ENCODE data around the gene PER2. TPM values are rescaled to one million over a fixed set of nuclear protein-coding genes. Genes with fewer than 3 reads are reported as not detected.
A peak's percentile ranks its signal among the peaks of the same experiment; 100 is the strongest.
"Not testable (repeated sequence)": the region's sequence is repeated elsewhere in the genome, so short reads cannot be mapped to it uniquely, and the experiment has no call there.

Gene PER2
- total and polyA plus RNA-seq, 4 donors, result 5.5 to 9.9 (median 9.3) TPM

- Histone ChIP-seq H3K27me3 (ENCODE audit: control insufficient read depth, insufficient read depth, low read length) (no peaks in the 10 kb centered on the region), H3K4me3 (ENCODE audit: low read depth, low read length) (no peak overlapping the region), H3K4me1 (ENCODE audit: control insufficient read depth, insufficient read depth, low read length) (peaks cover 5% of the 10 kb centered on the region), H3K9me3 (ENCODE audit: control insufficient read depth, insufficient read depth, low read length) (no peaks in the 10 kb centered on the region), H3K27ac (ENCODE audit: low read depth, low read length) (no peak overlapping the region), H3K36me3 (ENCODE audit: control insufficient read depth, insufficient read depth, low read length) (peaks cover 34% of the 10 kb centered on the region)
- DNase-seq (ENCODE audit: low read depth in 4 of 6, low spot score in 6 of 6), result no peak
- 96% methylated on average over 11 of the region's 12 CpGs for WGBS (ENCODE audit: insufficient coverage)
These were observed 38.5 kb upstream of the PER2 start for GRCh38 chr2:238326801-238327365.

- no peaks in the 10 kb centered on the region for H3K9me3 ChIP-seq (ENCODE audit: control insufficient read depth, insufficient read depth, low read length)
- DNase-seq (ENCODE audit: low read depth in 4 of 6, low spot score in 6 of 6), result no peak
- no peak overlapping the region for H3K27ac ChIP-seq (ENCODE audit: low read depth, low read length)
- H3K4me1 ChIP-seq (ENCODE audit: control insufficient read depth, insufficient read depth, low read length), result peaks cover 16% of the 10 kb centered on the region
- H3K4me3 ChIP-seq (ENCODE audit: low read depth, low read length), result no peak overlapping the region
- H3K27me3 ChIP-seq (ENCODE audit: control insufficient read depth, insufficient read depth, low read length), result no peaks in the 10 kb centered on the region
- 88% methylated on average over 9 of the region's 9 CpGs for WGBS (ENCODE audit: insufficient coverage)
- H3K36me3 ChIP-seq (ENCODE audit: control insufficient read depth, insufficient read depth, low read length), result peaks cover 31% of the 10 kb centered on the region
These were observed 37.3 kb upstream of the PER2 start for GRCh38 chr2:238325694-238326093.

GRCh38 chr2:238324248-238324647 lies 35.8 kb upstream of the PER2 start:
- H3K9me3 ChIP-seq (ENCODE audit: control insufficient read depth, insufficient read depth, low read length); H3K27me3 ChIP-seq (ENCODE audit: control insufficient read depth, insufficient read depth, low read length); H3K4me3 ChIP-seq (ENCODE audit: low read depth, low read length); DNase-seq (ENCODE audit: low read depth in 4 of 6, low spot score in 6 of 6); H3K27ac ChIP-seq (ENCODE audit: low read depth, low read length): not testable (repeated sequence)
- H3K4me1 ChIP-seq (ENCODE audit: control insufficient read depth, insufficient read depth, low read length), result peaks cover 21% of the 10 kb centered on the region
- peaks cover 26% of the 10 kb centered on the region for H3K36me3 ChIP-seq (ENCODE audit: control insufficient read depth, insufficient read depth, low read length)
- 98% methylated on average over 6 of the region's 7 CpGs for WGBS (ENCODE audit: insufficient coverage)

GRCh38 chr2:238322001-238322411 lies 33.6 kb upstream of the PER2 start:
- Histone ChIP-seq H3K4me1 (ENCODE audit: control insufficient read depth, insufficient read depth, low read length) (peaks cover 21% of the 10 kb centered on the region), H3K27me3 (ENCODE audit: control insufficient read depth, insufficient read depth, low read length) (no peaks in the 10 kb centered on the region), H3K4me3 (ENCODE audit: low read depth, low read length) (no peak overlapping the region), H3K27ac (ENCODE audit: low read depth, low read length) (no peak overlapping the region), H3K36me3 (ENCODE audit: control insufficient read depth, insufficient read depth, low read length) (peaks cover 16% of the 10 kb centered on the region), H3K9me3 (ENCODE audit: control insufficient read depth, insufficient read depth, low read length) (no peaks in the 10 kb centered on the region)
- DNase-seq (ENCODE audit: low read depth in 4 of 6, low spot score in 6 of 6), result no peak
- 73% methylated on average over 7 of the region's 10 CpGs for WGBS (ENCODE audit: insufficient coverage)

GRCh38 chr2:238321467-238321866 lies 33.1 kb upstream of the PER2 start:
- H3K9me3 ChIP-seq (ENCODE audit: control insufficient read depth, insufficient read depth, low read length), result no peaks in the 10 kb centered on the region
- no peak for DNase-seq (ENCODE audit: low read depth in 4 of 6, low spot score in 6 of 6)
- 50% methylated on average over 8 of the region's 9 CpGs for whole genome bisulfite sequencing (ENCODE audit: insufficient coverage)
- H3K27me3 ChIP-seq (ENCODE audit: control insufficient read depth, insufficient read depth, low read length), result no peaks in the 10 kb centered on the region
- H3K36me3 ChIP-seq (ENCODE audit: control insufficient read depth, insufficient read depth, low read length), result peaks cover 12% of the 10 kb centered on the region
- H3K4me3 ChIP-seq (ENCODE audit: low read depth, low read length), result peak overlapping the region; percentile 54
- H3K27ac ChIP-seq (ENCODE audit: low read depth, low read length), result no peak overlapping the region
- peaks cover 21% of the 10 kb centered on the region for H3K4me1 ChIP-seq (ENCODE audit: control insufficient read depth, insufficient read depth, low read length)

GRCh38 chr2:238320648-238321281 lies 32.4 kb upstream of the PER2 start:
- peaks cover 21% of the 10 kb centered on the region for H3K4me1 ChIP-seq (ENCODE audit: control insufficient read depth, insufficient read depth, low read length)
- H3K9me3 ChIP-seq (ENCODE audit: control insufficient read depth, insufficient read depth, low read length), result no peaks in the 10 kb centered on the region
- under 1% methylated on average over 63 of the region's 65 CpGs for WGBS (ENCODE audit: insufficient coverage)
- no peaks in the 10 kb centered on the region for H3K27me3 ChIP-seq (ENCODE audit: control insufficient read depth, insufficient read depth, low read length)
- no peak overlapping the region for H3K27ac ChIP-seq (ENCODE audit: low read depth, low read length)
- peak overlapping the region; percentile 54 for H3K4me3 ChIP-seq (ENCODE audit: low read depth, low read length)
- peak in 1 of 6 donors; percentile 8 for DNase-seq (ENCODE audit: low read depth in 4 of 6, low spot score in 6 of 6)
- H3K36me3 ChIP-seq (ENCODE audit: control insufficient read depth, insufficient read depth, low read length), result peaks cover 6% of the 10 kb centered on the region

- H3K36me3 ChIP-seq (ENCODE audit: control insufficient read depth, insufficient read depth, low read length), result peaks cover 5% of the 10 kb centered on the region
- peak; percentile 70 to 98 (median 90) for DNase-seq (ENCODE audit: low read depth in 4 of 6, low spot score in 6 of 6)
- H3K27ac ChIP-seq (ENCODE audit: low read depth, low read length), result no peak within 1 kb of the TSS
- peaks cover 21% of the 10 kb centered on the region for H3K4me1 ChIP-seq (ENCODE audit: control insufficient read depth, insufficient read depth, low read length)
- peak within 1 kb of the TSS; percentile 54 for H3K4me3 ChIP-seq (ENCODE audit: low read depth, low read length)
- H3K9me3 ChIP-seq (ENCODE audit: control insufficient read depth, insufficient read depth, low read length), result no peaks in the 10 kb centered on the region
- WGBS (ENCODE audit: insufficient coverage), result under 1% methylated on average over 58 of the region's 58 CpGs
- H3K27me3 ChIP-seq (ENCODE audit: control insufficient read depth, insufficient read depth, low read length), result no peaks in the 10 kb centered on the region
These were observed 31.8 kb upstream of the PER2 start, which contains the start of gene TRAF3IP1 for GRCh38 chr2:238320246-238320647. Gene TRAF3IP1 (plus strand): TSS chr2:238320518. CDS start chr2:238320663, 145 bp downstream.

GRCh38 chr2:238315031-238315595 lies 26.7 kb upstream of the PER2 start:
- Histone ChIP-seq H3K9me3 (ENCODE audit: control insufficient read depth, insufficient read depth, low read length) (no peaks in the 10 kb centered on the region), H3K27ac (ENCODE audit: low read depth, low read length) (no peak overlapping the region), H3K4me1 (ENCODE audit: control insufficient read depth, insufficient read depth, low read length) (peaks cover 6% of the 10 kb centered on the region), H3K4me3 (ENCODE audit: low read depth, low read length) (no peak overlapping the region), H3K36me3 (ENCODE audit: control insufficient read depth, insufficient read depth, low read length) (no peaks in the 10 kb centered on the region), H3K27me3 (ENCODE audit: control insufficient read depth, insufficient read depth, low read length) (no peaks in the 10 kb centered on the region)
- 93% methylated on average over 12 of the region's 13 CpGs for WGBS (ENCODE audit: insufficient coverage)
- DNase-seq (ENCODE audit: low read depth in 4 of 6, low spot score in 6 of 6), result no peak

GRCh38 chr2:238314576-238314975 lies 26.2 kb upstream of the PER2 start:
- WGBS (ENCODE audit: insufficient coverage), result 93% methylated on average over 8 of the region's 8 CpGs

GRCh38 chr2:238313991-238314350 lies 25.6 kb upstream of the PER2 start:
- H3K27me3 ChIP-seq (ENCODE audit: control insufficient read depth, insufficient read depth, low read length), result no peaks in the 10 kb centered on the region
- no CpG with 5 or more reads among the region's 2 CpGs for WGBS (ENCODE audit: insufficient coverage)
- H3K36me3 ChIP-seq (ENCODE audit: control insufficient read depth, insufficient read depth, low read length), result no peaks in the 10 kb centered on the region
- H3K4me3 ChIP-seq (ENCODE audit: low read depth, low read length), result no peak overlapping the region
- no peak overlapping the region for H3K27ac ChIP-seq (ENCODE audit: low read depth, low read length)
- no peak for DNase-seq (ENCODE audit: low read depth in 4 of 6, low spot score in 6 of 6)
- H3K4me1 ChIP-seq (ENCODE audit: control insufficient read depth, insufficient read depth, low read length), result no peaks in the 10 kb centered on the region
- no peaks in the 10 kb centered on the region for H3K9me3 ChIP-seq (ENCODE audit: control insufficient read depth, insufficient read depth, low read length)

More at GRCh38 chr2:238314576-238314975, 26.2 kb upstream of the PER2 start:
- DNase-seq (ENCODE audit: low read depth in 4 of 6, low spot score in 6 of 6), result no peak
- Histone ChIP-seq H3K27ac (ENCODE audit: low read depth, low read length) (no peak overlapping the region), H3K4me3 (ENCODE audit: low read depth, low read length) (no peak overlapping the region), H3K4me1 (ENCODE audit: control insufficient read depth, insufficient read depth, low read length) (peaks cover 2% of the 10 kb centered on the region), H3K9me3 (ENCODE audit: control insufficient read depth, insufficient read depth, low read length) (no peaks in the 10 kb centered on the region), H3K36me3 (ENCODE audit: control insufficient read depth, insufficient read depth, low read length) (no peaks in the 10 kb centered on the region), H3K27me3 (ENCODE audit: control insufficient read depth, insufficient read depth, low read length) (no peaks in the 10 kb centered on the region)

All from spinal cord (tissue), 10 donors.